Colonic mucosa (tissue), 4 donors: ENCODE measurements around the gene ACAD11. TPM values are rescaled to one million over a fixed set of nuclear protein-coding genes. Genes with fewer than 3 reads are reported as not detected.
"Not testable (repeated sequence)": the region's sequence is repeated elsewhere in the genome, so short reads cannot be mapped to it uniquely, and the experiment has no call there.

Source experiments
- DNase-seq: peaks from one replicate; pipeline ENCODE4 v3.0.0-alpha.2; 2020
- H3K27ac ChIP-seq: fragments of 200-600 bp; one replicate; pipeline ENCODE4 v1.8.0; 2021
- H3K27me3 ChIP-seq: fragments of 200-600 bp; one replicate; pipeline ENCODE4 v1.8.0; 2021
- H3K36me3 ChIP-seq: fragments of 200-600 bp; one replicate; pipeline ENCODE4 v1.8.0; 2021
- H3K4me1 ChIP-seq: fragments of 200-600 bp; one replicate; pipeline ENCODE4 v1.8.0; 2021; ENCODE audit warnings: mild to moderate bottlenecking
- H3K4me3 ChIP-seq: fragments of 200-600 bp; one replicate; pipeline ENCODE4 v1.8.0; 2021
- H3K9ac ChIP-seq, 2 donors: one replicate each; pipeline ENCODE4 v1.7.0; 2013; ENCODE audit warnings: control low read depth in 2 of 2, low read depth in 2 of 2, low read length in 2 of 2
- H3K9me3 ChIP-seq: fragments of 200-600 bp; one replicate; pipeline ENCODE4 v1.8.0; 2021
- intact Hi-C: fragments of 100-400 bp; cut with DNase I; formaldehyde crosslinking; loops from one replicate; pipeline ENCODE4 v1.14.1; 2022
- total RNA-seq, 2 donors: library from RNA; stranded (reverse); fragmentation: NEBNext Ultra II Directional in 1 of 2; extraction: Animal tissue kit (Norgen Biotek cat#: 25700) in 1 of 2; gene quantifications; one replicate each; pipeline ENCODE4 v1.2.1, GENCODE V29; 2021
- TF ChIP-seq, protein P1 (sequence below): fragments of 200-600 bp; IDR thresholded peaks from one replicate; pipeline ENCODE4 v1.8.0; 2022; ENCODE audit warnings: antibody characterized with exemption, mild to moderate bottlenecking
- donor health status: healthy.
- donor health status: DM: no; HTN: no; CAD: no.
- donor health status: DM: no; HTN: no; CAD: no.

Gene ACAD11
- total RNA-seq, 2 donors from 2014 or later: 7.2 to 8.9 TPM

DNA sequence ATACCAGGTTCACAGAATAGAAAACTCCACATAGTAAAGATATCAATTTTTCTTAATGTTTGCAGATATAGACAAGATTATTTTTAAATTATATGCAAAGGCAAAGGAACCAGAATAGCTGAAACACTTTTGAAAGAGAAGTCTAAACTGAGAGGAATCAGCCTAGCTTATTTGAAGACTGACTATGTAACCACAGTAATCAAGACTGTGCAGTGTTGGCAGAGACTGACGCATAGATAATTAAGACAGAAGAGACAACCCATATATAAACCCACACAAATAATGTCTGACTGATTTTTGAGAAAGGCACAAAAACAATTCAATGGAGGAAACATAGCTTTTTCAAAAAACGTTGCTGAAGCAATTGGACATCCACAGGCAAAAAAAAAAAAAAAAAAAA lies 91.2 kb downstream of the ACAD11 start:
- H3K27me3 ChIP-seq: no peaks in the 10 kb centered on the region

DNA sequence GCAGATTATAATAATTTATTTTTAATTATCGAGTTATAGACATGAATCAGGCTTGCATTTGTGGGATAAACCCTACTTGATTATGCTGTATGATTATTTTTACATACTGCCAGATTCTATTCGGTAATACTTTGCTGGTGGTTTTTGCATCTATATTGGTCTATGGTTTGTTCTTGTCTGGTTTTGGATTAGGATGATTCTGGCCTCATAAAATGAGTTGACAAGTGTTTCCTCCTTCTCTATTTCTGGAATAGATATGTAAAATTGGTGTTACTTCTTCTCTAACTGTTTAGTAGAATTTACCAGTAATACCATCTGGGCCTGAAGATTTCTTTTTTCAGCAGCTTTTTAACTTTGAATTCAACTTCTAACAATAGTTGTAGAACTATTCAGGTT lies 95.5 kb downstream of the ACAD11 start:
- Histone ChIP-seq H3K9ac (no peak overlapping the region), H3K27me3 (no peaks in the 10 kb centered on the region), H3K4me3 (no peak overlapping the region), H3K4me1 (no peaks in the 10 kb centered on the region), H3K27ac (no peak overlapping the region), H3K9me3 (no peaks in the 10 kb centered on the region), H3K36me3 (no peaks in the 10 kb centered on the region)
- no peak for DNase-seq
- intact Hi-C loops: no loop called here
- TF ChIP-seq, protein P1, sequence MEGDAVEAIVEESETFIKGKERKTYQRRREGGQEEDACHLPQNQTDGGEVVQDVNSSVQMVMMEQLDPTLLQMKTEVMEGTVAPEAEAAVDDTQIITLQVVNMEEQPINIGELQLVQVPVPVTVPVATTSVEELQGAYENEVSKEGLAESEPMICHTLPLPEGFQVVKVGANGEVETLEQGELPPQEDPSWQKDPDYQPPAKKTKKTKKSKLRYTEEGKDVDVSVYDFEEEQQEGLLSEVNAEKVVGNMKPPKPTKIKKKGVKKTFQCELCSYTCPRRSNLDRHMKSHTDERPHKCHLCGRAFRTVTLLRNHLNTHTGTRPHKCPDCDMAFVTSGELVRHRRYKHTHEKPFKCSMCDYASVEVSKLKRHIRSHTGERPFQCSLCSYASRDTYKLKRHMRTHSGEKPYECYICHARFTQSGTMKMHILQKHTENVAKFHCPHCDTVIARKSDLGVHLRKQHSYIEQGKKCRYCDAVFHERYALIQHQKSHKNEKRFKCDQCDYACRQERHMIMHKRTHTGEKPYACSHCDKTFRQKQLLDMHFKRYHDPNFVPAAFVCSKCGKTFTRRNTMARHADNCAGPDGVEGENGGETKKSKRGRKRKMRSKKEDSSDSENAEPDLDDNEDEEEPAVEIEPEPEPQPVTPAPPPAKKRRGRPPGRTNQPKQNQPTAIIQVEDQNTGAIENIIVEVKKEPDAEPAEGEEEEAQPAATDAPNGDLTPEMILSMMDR: no peak

More for the DNA sequence above, 91.2 kb downstream of the ACAD11 start:
- H3K4me3 ChIP-seq: no peak overlapping the region
- no peak overlapping the region for H3K27ac ChIP-seq
- DNase-seq: no peak
- H3K4me1 ChIP-seq: no peaks in the 10 kb centered on the region
- H3K9ac ChIP-seq: no peak overlapping the region
- H3K36me3 ChIP-seq: no peaks in the 10 kb centered on the region
- intact Hi-C loops: no loop called here
- TF ChIP-seq, protein P1: no peak
- no peaks in the 10 kb centered on the region for H3K9me3 ChIP-seq

DNA sequence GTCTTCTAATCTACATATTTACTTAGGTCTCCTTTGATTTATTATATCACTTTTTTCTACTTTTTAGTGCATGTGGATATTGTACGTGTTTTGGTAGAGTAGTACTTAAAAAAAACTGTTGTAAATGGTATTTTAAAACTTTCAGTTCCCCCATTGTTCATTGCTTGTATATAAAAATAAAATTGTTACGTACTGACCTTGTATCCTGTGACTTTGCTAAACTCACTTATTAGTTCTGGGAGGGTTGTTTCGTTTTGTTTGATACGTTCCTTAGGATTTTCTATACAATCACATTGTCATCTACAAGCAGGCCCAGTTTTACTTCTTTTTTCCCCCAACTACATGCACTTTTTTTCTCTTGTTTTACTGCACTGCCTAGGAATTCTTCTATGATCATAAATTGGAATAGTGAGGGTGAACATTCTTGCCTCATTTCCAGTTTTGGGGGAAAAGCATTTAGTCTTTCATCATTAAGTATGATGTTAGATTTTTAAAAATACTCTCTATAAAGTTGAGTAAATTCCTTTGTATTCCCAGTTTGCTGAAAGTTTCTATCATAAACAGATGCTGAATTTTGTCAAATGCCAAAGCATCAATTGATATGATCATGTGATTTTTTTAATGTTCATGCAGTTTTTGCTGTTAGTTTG lies 96.1 kb downstream of the ACAD11 start:
- no peak overlapping the region for H3K27ac ChIP-seq
- H3K9me3 ChIP-seq: no peaks in the 10 kb centered on the region
- H3K36me3 ChIP-seq: no peaks in the 10 kb centered on the region
- no peaks in the 10 kb centered on the region for H3K27me3 ChIP-seq
- H3K4me3 ChIP-seq: no peak overlapping the region
- H3K4me1 ChIP-seq: no peaks in the 10 kb centered on the region
- no peak for DNase-seq
- TF ChIP-seq, protein P1: no peak
- intact Hi-C loops: no loop called here
- H3K9ac ChIP-seq: no peak overlapping the region

DNA sequence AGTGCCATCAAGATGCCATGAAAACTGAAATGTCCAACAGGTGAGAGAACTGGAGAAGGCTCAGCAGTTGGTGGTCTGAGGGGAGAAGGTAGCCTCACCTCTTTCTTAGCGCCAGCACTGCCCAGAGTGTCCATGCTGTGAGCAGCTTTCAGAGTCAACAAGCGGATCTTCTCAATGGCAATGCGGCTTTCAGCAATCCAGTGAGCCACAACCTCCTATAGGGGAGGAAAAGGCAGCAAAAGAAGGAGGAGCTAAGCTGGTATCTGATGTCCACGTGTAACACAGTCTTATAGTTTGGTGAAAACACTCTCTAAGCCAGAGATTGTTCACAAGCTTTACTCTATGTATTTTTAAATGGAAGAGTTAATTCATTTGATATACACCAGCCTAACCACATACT lies 98.6 kb downstream of the ACAD11 start:
- intact Hi-C loops: no loop called here
- Histone ChIP-seq H3K36me3 (no peaks in the 10 kb centered on the region), H3K4me1 (no peaks in the 10 kb centered on the region), H3K9me3 (no peaks in the 10 kb centered on the region), H3K4me3 (no peak overlapping the region), H3K9ac (no peak overlapping the region), H3K27me3 (no peaks in the 10 kb centered on the region), H3K27ac (no peak overlapping the region)
- DNase-seq: no peak
- TF ChIP-seq, protein P1: no peak

DNA sequence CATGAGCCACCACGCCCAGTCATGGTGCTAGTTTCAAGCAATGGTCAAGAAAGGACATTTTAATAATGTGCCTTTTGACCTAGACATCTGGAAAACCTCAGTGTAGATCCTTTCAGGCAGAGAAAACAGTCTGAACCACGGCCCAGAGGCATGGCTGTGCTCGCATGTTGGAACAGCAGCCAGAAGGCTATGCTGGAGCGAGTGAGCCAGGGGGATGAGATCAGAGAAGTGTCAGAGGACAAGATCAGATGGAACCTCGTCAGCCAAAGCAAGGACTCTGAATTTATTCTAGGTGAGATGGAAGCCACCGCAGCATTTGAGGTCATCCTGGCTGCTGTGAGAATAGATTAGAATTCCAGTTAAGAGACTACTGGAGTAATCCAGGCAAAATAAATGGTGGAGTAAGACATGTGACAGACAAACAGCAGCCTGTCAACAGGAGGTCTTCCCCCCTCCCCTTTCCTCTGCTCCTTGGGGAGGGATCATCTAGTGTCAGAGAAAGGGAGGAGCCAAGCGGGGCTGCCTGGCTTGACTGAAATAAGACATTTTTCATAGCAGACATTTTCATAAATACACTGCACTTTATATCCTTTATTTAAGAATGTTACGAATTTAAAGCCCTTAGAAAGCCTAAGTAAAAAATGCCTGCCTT lies 103.0 kb downstream of the ACAD11 start:
- no peak for DNase-seq
- Histone ChIP-seq H3K9ac (no peak overlapping the region), H3K4me1 (no peaks in the 10 kb centered on the region), H3K27ac (no peak overlapping the region), H3K4me3 (no peak overlapping the region), H3K36me3 (no peaks in the 10 kb centered on the region), H3K9me3 (no peaks in the 10 kb centered on the region), H3K27me3 (no peaks in the 10 kb centered on the region)
- intact Hi-C loops: no loop called here
- TF ChIP-seq, protein P1: no peak

DNA sequence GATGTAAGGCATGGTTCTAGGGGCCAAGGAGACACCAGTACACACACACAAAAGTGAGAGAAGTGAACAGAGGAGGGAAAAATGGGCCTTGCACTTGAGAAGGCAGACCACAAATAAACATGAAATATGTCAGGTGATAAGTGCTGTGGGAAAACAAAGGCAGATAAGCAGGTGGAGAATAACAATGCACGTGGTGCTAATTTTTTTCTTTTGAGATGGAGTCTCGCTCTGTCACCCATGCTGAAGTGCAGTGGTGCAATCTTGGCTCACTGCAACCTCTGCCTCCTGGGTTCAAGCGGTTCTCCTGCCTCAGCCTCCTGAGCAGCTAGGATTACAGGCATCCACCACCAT lies 103.6 kb downstream of the ACAD11 start:
- intact Hi-C loops, H3K27ac ChIP-seq: not testable (repeated sequence)

More for the DNA sequence above, 103.6 kb downstream of the ACAD11 start:
- H3K4me1 ChIP-seq, H3K27me3 ChIP-seq, H3K9ac ChIP-seq, H3K4me3 ChIP-seq, H3K9me3 ChIP-seq, H3K36me3 ChIP-seq, DNase-seq: not testable (repeated sequence)
